Effector memory CD4-positive, alpha-beta T cell (primary cell): ENCODE data around the gene PATE4.

Experiments
- DNase-seq, 3 donors: peaks; one replicate each; pipeline ENCODE4 v3.0.0-alpha.2; 2020
- H3K27ac ChIP-seq: 2 replicates; pipeline ENCODE4 v1.7.0; 2013; ENCODE audit warnings: mild to moderate bottlenecking, low read length, moderate library complexity; ENCODE audit not compliant: insufficient read depth, poor library complexity, severe bottlenecking
- H3K27me3 ChIP-seq: replicated peaks from 2 replicates; pipeline ENCODE4 v1.7.0; 2013; ENCODE audit warnings: mild to moderate bottlenecking, low read length; ENCODE audit not compliant: insufficient read depth, control insufficient read depth, poor library complexity, severe bottlenecking
- H3K36me3 ChIP-seq: 2 replicates; pipeline ENCODE4 v1.7.0; 2013; ENCODE audit warnings: mild to moderate bottlenecking, low read length, moderate library complexity; ENCODE audit not compliant: control insufficient read depth, insufficient read depth
- H3K4me1 ChIP-seq: 2 replicates; pipeline ENCODE4 v1.7.0; 2013; ENCODE audit warnings: low read length, mild to moderate bottlenecking; ENCODE audit not compliant: control insufficient read depth, insufficient read depth, poor library complexity, severe bottlenecking
- H3K4me3 ChIP-seq: 2 replicates; pipeline ENCODE4 v1.7.0; 2013; ENCODE audit warnings: low read length, low read depth, mild to moderate bottlenecking; ENCODE audit not compliant: insufficient read depth, poor library complexity, severe bottlenecking
- H3K9me3 ChIP-seq: 2 replicates; pipeline ENCODE4 v1.7.0; 2013; ENCODE audit warnings: mild to moderate bottlenecking, low read length, moderate library complexity; ENCODE audit not compliant: control insufficient read depth
- total RNA-seq, 3 donors: gene quantifications; one replicate each; lab custom pipeline; 2026; lab: John Stamatoyannopoulos, UW

The PATE4 gene
- total RNA-seq = 0 reads per million in 3 donors

GRCh38 chr11:125833016-125833415 is at the start of gene PATE4:
PATE4 (plus strand) TSS chr11:125833316; CDS start chr11:125833360, 44 bp downstream.
- Histone ChIP-seq H3K4me3 (no peak within 1 kb of the TSS), H3K4me1 (no peaks in the 10 kb centered on the region), H3K27me3 (no peaks in the 10 kb centered on the region), H3K36me3 (no peaks in the 10 kb centered on the region), H3K27ac (no peak within 1 kb of the TSS), H3K9me3 (no peaks in the 10 kb centered on the region)
- no peak for DNase-seq

GRCh38 chr11:125784678-125785077 is 48.4 kb upstream of the PATE4 start:
- no peaks in the 10 kb centered on the region for H3K27me3 ChIP-seq
- no peak for DNase-seq
- H3K9me3 ChIP-seq = no peaks in the 10 kb centered on the region
- H3K27ac ChIP-seq = no peak overlapping the region
- H3K4me1 ChIP-seq = no peaks in the 10 kb centered on the region
- no peak overlapping the region for H3K4me3 ChIP-seq
- no peaks in the 10 kb centered on the region for H3K36me3 ChIP-seq

- no peaks in the 10 kb centered on the region for H3K4me1 ChIP-seq
- H3K9me3 ChIP-seq = no peaks in the 10 kb centered on the region
- H3K27ac ChIP-seq = no peak within 1 kb of the TSS
- no peak within 1 kb of the TSS for H3K4me3 ChIP-seq
- H3K27me3 ChIP-seq = no peaks in the 10 kb centered on the region
- no peak for DNase-seq
- no peaks in the 10 kb centered on the region for H3K36me3 ChIP-seq
These were observed 45.3 kb upstream of the PATE4 start, which contains the start of gene PATE3 for GRCh38 chr11:125787827-125788226. PATE3 (plus strand) TSS chr11:125788127; CDS start chr11:125788152, 25 bp downstream.

GRCh38 chr11:125790825-125791224 is 42.3 kb upstream of the PATE4 start:
- no peaks in the 10 kb centered on the region for H3K4me1 ChIP-seq
- no peak overlapping the region for H3K27ac ChIP-seq
- H3K27me3 ChIP-seq = no peaks in the 10 kb centered on the region
- H3K36me3 ChIP-seq = no peaks in the 10 kb centered on the region
- no peak overlapping the region for H3K4me3 ChIP-seq
- no peaks in the 10 kb centered on the region for H3K9me3 ChIP-seq
- DNase-seq = no peak

GRCh38 chr11:125797641-125798040 is 35.5 kb upstream of the PATE4 start:
- no peak overlapping the region for H3K4me3 ChIP-seq
- no peak for DNase-seq
- H3K4me1 ChIP-seq = no peaks in the 10 kb centered on the region

GRCh38 chr11:125799808-125800207 is 33.3 kb upstream of the PATE4 start:
- Histone ChIP-seq H3K4me1 (no peaks in the 10 kb centered on the region), H3K27me3 (no peaks in the 10 kb centered on the region), H3K4me3 (no peak overlapping the region), H3K36me3 (no peaks in the 10 kb centered on the region), H3K27ac (no peak overlapping the region), H3K9me3 (peaks cover 5% of the 10 kb centered on the region)
- DNase-seq = no peak

More at GRCh38 chr11:125797641-125798040, 35.5 kb upstream of the PATE4 start:
- Histone ChIP-seq H3K9me3 (peaks cover 5% of the 10 kb centered on the region), H3K36me3 (no peaks in the 10 kb centered on the region), H3K27ac (no peak overlapping the region), H3K27me3 (no peaks in the 10 kb centered on the region)

- H3K4me1 ChIP-seq = no peaks in the 10 kb centered on the region
- no peaks in the 10 kb centered on the region for H3K27me3 ChIP-seq
- no peak overlapping the region for H3K4me3 ChIP-seq
- peaks cover 5% of the 10 kb centered on the region for H3K9me3 ChIP-seq
- H3K27ac ChIP-seq = no peak overlapping the region
- DNase-seq = no peak
- H3K36me3 ChIP-seq = no peaks in the 10 kb centered on the region
These were observed 30.7 kb upstream of the PATE4 start for GRCh38 chr11:125802387-125802786.

GRCh38 chr11:125807909-125808308 is 25.2 kb upstream of the PATE4 start:
- DNase-seq = no peak
- no peak overlapping the region for H3K27ac ChIP-seq
- H3K27me3 ChIP-seq = no peaks in the 10 kb centered on the region
- H3K36me3 ChIP-seq = no peaks in the 10 kb centered on the region
- H3K4me3 ChIP-seq = no peak overlapping the region
- no peaks in the 10 kb centered on the region for H3K4me1 ChIP-seq
- H3K9me3 ChIP-seq = no peaks in the 10 kb centered on the region

- no peak overlapping the region for H3K4me3 ChIP-seq
- DNase-seq = no peak
- no peaks in the 10 kb centered on the region for H3K9me3 ChIP-seq
These were observed 2.6 kb downstream of the PATE4 start for GRCh38 chr11:125835748-125836147.

GRCh38 chr11:125842321-125842948 is 9.3 kb downstream of the PATE4 start:
- H3K9me3 ChIP-seq = no peaks in the 10 kb centered on the region
- H3K36me3 ChIP-seq = no peaks in the 10 kb centered on the region
- H3K4me1 ChIP-seq = no peaks in the 10 kb centered on the region
- DNase-seq = no peak
- no peaks in the 10 kb centered on the region for H3K27me3 ChIP-seq
- H3K4me3 ChIP-seq = no peak overlapping the region
- no peak overlapping the region for H3K27ac ChIP-seq

More at GRCh38 chr11:125835748-125836147, 2.6 kb downstream of the PATE4 start:
- no peaks in the 10 kb centered on the region for H3K36me3 ChIP-seq
- no peaks in the 10 kb centered on the region for H3K27me3 ChIP-seq
- no peaks in the 10 kb centered on the region for H3K4me1 ChIP-seq
- no peak overlapping the region for H3K27ac ChIP-seq
